SU-DHL-6 (cell line): Measurements from ENCODE around the gene ZNF423.

ENCODE experiments used
- CTCF ChIP-seq: fragments of 200-600 bp; sonication (generic); IDR thresholded peaks from one replicate; pipeline ENCODE4 v1.5.1; 2017; ENCODE audit warnings: antibody characterized with exemption, mild to moderate bottlenecking, low read length, moderate library complexity; ENCODE audit not compliant: insufficient read depth, poor library complexity, severe bottlenecking
- EZH2phosphoT487 ChIP-seq: fragments of 200-600 bp; sonication (generic), shearing (Covaris generic); conservative IDR thresholded peaks from 2 replicates; pipeline ENCODE4 v1.6.1; 2018; ENCODE audit warnings: mild to moderate bottlenecking, antibody characterized with exemption, low read length, moderate library complexity, mixed read lengths

GRCh38 chr16:49590166-49590871 lies 265.6 kb downstream of the ZNF423 start:
- TF ChIP-seq CTCF = no peak
- TF ChIP-seq EZH2phosphoT487 = no peak
